Middle frontal gyrus (tissue), 1 donor: ENCODE results near the gene OPA3.

Experiments
- DNase-seq: peaks from one replicate; pipeline ENCODE4 v3.0.0-alpha.2; 2015; ENCODE audit warnings: low spot score; ENCODE audit errors: extremely low spot score

OPA3 gene

GRCh38 chr19:45598267-45599001 lies 13.8 kb upstream of the OPA3 start:
- DNase-seq, result no peak

GRCh38 chr19:45597425-45598111 lies 13.0 kb upstream of the OPA3 start:
- no peak for DNase-seq

GRCh38 chr19:45595814-45596213 lies 11.2 kb upstream of the OPA3 start:
- DNase-seq, result no peak

- no peak for DNase-seq
Observed at GRCh38 chr19:45593520-45593919, 8.9 kb upstream of the OPA3 start.

- no peak for DNase-seq
Observed at GRCh38 chr19:45592366-45592765, 7.8 kb upstream of the OPA3 start.

GRCh38 chr19:45591638-45592005 lies 7.0 kb upstream of the OPA3 start:
- DNase-seq, result no peak

- DNase-seq, result no peak
Observed at GRCh38 chr19:45591004-45591637, 6.5 kb upstream of the OPA3 start.

GRCh38 chr19:45590300-45591003 lies 5.8 kb upstream of the OPA3 start:
- no peak for DNase-seq

- no peak for DNase-seq
Observed at GRCh38 chr19:45589768-45590167, 5.2 kb upstream of the OPA3 start.

- DNase-seq, result no peak
Observed at GRCh38 chr19:45587873-45588272, 3.3 kb upstream of the OPA3 start.

GRCh38 chr19:45585158-45585577 lies 566 bp upstream of the OPA3 start:
- no peak for DNase-seq

- no peak for DNase-seq
Observed at GRCh38 chr19:45581576-45581975, 3.0 kb downstream of the OPA3 start.

GRCh38 chr19:45578861-45579260 lies 5.7 kb downstream of the OPA3 start:
- DNase-seq, result no peak

- DNase-seq, result no peak
Observed at GRCh38 chr19:45577111-45577905, 7.3 kb downstream of the OPA3 start.

GRCh38 chr19:45576682-45577081 lies 7.9 kb downstream of the OPA3 start:
- DNase-seq, result no peak

GRCh38 chr19:45575216-45575615 lies 9.4 kb downstream of the OPA3 start:
- DNase-seq, result no peak

GRCh38 chr19:45574526-45574925 lies 10.1 kb downstream of the OPA3 start:
- no peak for DNase-seq

GRCh38 chr19:45571457-45572220 lies 13.0 kb downstream of the OPA3 start:
- no peak for DNase-seq

GRCh38 chr19:45569619-45570421 lies 14.8 kb downstream of the OPA3 start:
- DNase-seq, result no peak

GRCh38 chr19:45568732-45569131 lies 15.9 kb downstream of the OPA3 start:
- no peak for DNase-seq
